HS-5 (cell line): Measurements from ENCODE around the gene GALNT12.

Source experiments
- DNase-seq: peaks from one replicate; pipeline ENCODE4 v3.0.0-alpha.2; 2012; ENCODE audit warnings: low read depth

The GALNT12 gene

GRCh38 chr9:98860871-98861293, 53.4 kb downstream of the GALNT12 start:
- peak; percentile 94 for DNase-seq

DNA sequence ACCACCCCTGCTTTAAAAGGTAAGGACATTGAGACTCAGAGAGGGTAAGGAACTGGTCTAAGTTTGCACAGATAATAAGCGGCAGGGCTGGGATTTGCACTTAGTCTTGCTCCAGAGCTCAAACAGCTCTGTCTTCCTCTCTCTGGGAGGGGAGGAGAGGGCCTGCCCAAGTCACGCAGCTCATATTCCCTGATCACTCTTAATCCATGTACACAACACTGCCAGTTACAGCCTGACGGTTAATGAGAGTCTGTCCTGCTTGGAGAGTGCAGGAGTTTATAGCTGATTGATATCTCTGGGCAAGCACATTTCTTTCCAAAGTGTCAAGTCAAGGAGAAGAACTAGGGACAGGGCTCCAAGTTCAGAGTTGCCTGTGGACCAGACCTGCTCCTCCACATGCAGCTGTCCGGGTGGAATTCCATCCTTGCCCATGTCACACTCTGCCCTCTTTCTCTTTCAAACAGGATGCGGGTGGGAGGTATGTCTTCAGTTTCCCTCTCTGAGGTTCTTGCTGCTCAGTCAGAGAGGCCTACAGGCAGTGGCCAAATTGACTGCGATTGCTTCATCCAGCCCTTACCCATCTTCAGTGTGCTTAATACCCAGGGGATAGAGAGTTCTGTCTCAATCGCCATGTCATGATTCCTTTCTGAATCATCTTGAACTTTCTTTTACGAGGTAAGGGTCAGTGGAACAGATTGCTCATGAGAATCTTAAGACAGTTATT, 54.5 kb downstream of the GALNT12 start:
- DNase-seq: peak; percentile 97

GRCh38 chr9:98862936-98863335, 55.5 kb downstream of the GALNT12 start:
- DNase-seq: no peak

- DNase-seq: no peak
Measured at GRCh38 chr9:98864281-98865174, 57.1 kb downstream of the GALNT12 start.

GRCh38 chr9:98865284-98865875, 57.9 kb downstream of the GALNT12 start:
- DNase-seq: no peak

GRCh38 chr9:98866435-98867102, 59.1 kb downstream of the GALNT12 start:
- DNase-seq: no peak

GRCh38 chr9:98867103-98867428, 59.6 kb downstream of the GALNT12 start:
- no peak for DNase-seq

DNA sequence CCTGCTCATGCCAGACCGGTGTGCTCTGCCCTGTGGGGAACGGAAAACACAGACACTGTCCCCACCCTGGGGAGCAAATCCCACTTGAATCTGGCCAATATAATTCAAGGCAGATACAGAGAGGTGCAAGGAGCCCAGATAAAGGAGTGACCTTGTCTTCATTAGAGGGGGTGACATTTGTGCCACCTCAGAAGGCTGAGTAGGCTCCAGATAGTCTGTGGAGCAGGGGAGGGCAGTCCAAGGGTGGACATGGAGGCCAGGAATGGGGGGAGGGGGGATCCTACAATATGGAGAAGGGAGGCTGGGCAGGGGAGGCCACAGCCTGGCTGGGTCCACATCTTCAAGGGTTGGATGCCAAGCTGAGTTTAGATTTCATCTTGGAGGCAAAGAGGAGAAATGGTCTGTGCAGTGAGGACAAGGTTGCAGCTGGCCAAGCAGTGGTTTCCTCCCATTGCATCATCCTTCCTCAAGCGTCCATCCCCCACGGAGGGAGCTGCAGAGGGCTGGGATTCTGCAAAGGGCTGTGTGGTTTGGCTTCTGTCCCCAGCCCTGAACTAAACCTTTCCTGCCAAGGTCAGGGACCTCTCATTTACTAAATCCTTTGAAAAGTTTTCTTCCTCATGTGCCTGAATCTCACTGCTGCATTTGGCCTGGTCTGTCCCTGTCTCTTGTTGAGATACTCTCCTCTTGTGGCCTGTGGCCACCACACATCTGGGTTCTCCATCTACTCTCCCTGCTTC, 60.1 kb downstream of the GALNT12 start:
- peak; percentile 72 for DNase-seq

GRCh38 chr9:98869078-98869745, 61.7 kb downstream of the GALNT12 start:
- DNase-seq: no peak

GRCh38 chr9:98869866-98870265, 62.4 kb downstream of the GALNT12 start:
- DNase-seq: no peak

- DNase-seq: no peak
Measured at GRCh38 chr9:98870782-98871557, 63.5 kb downstream of the GALNT12 start.

DNA sequence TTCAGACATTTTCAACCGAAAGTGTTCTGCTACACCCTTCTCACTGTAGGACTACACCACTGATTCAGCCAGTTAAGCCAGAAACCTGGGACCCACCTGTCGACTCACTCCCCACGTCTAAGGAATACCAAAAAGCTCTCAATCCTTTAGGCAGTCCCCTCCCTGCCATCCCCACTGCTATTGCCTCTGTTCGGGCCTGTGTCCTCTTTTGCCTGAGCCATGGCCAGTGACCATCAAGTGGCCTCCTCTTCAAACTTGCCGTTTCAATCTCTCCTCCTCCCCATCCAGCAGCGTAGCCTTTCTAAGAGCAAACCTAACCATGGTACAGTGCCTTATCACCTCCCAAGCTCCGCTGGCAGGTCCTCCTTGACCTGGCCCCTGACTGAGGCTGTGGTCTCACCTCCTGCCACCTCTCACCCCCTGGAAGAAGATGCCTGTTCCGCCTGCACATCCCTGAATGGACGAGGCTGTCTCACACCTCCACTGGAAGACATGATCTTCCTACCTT, 64.1 kb downstream of the GALNT12 start:
- DNase-seq: no peak

GRCh38 chr9:98873526-98873925, 66.1 kb downstream of the GALNT12 start:
- DNase-seq: no peak

- DNase-seq: no peak
Measured at GRCh38 chr9:98873951-98874371, 66.5 kb downstream of the GALNT12 start.

- DNase-seq: no peak
Measured at GRCh38 chr9:98874721-98875255, 67.3 kb downstream of the GALNT12 start.

DNA sequence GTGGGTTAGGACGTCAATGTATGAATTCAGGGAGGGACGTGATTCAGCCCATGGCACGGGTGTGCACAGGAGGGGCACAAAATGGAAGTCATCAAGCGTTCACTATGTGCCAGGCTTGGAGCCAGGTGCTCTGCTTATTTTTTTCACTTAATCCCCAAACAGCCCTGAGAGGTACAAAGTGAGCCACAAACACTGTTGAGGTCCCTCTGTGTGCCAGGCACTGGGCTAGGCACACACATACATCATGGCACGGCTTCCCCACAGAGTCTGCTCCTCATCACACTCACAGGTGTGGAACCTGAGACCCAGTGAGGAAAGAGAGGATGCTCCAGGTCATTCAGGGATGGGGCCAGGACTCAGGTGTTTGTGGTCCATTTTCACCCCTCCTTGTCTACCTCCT, 68.1 kb downstream of the GALNT12 start:
- DNase-seq: no peak

- DNase-seq: no peak
Measured at GRCh38 chr9:98877311-98877710, 69.8 kb downstream of the GALNT12 start.

DNA sequence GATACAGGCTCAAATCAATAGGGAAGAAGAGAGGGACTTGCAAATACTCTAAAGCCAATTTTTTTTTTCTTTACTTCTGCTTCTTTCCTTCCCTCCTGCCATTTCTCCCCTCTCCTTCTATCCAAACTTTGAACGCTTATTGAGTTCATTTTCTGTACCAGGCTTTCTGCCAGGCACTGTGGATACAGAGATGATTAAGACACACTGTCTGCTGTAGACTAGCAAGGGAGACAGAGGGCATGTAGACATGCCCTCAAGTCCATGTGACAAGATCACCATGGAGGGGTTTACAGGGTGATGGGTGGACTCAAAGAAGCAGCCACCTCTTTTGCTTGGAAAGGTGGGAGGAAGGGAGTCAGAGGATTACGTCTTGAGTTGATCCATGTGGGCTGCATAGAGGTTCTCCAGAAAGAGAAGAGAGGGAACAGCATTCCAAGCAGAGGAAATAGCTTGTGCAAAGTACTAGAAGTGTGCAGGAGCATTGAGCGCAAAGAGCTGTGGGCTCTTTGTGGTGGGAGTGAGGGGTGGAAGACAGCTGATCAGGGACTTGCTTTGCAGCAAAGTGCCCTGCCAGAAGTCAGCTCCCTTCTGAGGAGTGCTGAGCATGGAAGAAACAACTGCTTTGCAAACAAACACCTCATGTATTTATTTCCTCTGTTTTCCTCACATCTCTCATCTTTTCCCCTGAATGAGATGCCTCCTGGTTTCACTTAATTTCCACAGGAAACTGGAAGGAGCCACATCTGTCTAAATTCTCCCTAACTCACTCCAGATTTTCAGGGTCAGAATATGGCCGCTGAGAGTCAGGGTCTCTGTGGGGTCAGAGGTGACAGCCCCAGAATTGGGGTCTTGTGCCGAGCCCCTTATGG, 71.9 kb downstream of the GALNT12 start:
- DNase-seq: no peak

GRCh38 chr9:98879963-98880310, 72.5 kb downstream of the GALNT12 start:
- DNase-seq: no peak
